ENCODE measurements around the gene PIK3CA. TPM values are rescaled to one million over a fixed set of nuclear protein-coding genes. Genes with fewer than 3 reads are reported as not detected.

The PIK3CA gene
- total RNA-seq, 1 donor from 2014 or later, result 17.6 TPM

GRCh38 chr3:179260949-179261765 is 113.0 kb downstream of the PIK3CA start:
- no peaks in the 10 kb centered on the region for H3K4me1 Mint-ChIP-seq (ENCODE audit: unreplicated experiment)
- H3K36me3 Mint-ChIP-seq, result peaks cover 7% of the 10 kb centered on the region
- TF ChIP-seq, protein P1, sequence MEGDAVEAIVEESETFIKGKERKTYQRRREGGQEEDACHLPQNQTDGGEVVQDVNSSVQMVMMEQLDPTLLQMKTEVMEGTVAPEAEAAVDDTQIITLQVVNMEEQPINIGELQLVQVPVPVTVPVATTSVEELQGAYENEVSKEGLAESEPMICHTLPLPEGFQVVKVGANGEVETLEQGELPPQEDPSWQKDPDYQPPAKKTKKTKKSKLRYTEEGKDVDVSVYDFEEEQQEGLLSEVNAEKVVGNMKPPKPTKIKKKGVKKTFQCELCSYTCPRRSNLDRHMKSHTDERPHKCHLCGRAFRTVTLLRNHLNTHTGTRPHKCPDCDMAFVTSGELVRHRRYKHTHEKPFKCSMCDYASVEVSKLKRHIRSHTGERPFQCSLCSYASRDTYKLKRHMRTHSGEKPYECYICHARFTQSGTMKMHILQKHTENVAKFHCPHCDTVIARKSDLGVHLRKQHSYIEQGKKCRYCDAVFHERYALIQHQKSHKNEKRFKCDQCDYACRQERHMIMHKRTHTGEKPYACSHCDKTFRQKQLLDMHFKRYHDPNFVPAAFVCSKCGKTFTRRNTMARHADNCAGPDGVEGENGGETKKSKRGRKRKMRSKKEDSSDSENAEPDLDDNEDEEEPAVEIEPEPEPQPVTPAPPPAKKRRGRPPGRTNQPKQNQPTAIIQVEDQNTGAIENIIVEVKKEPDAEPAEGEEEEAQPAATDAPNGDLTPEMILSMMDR (conservative IDR thresholded peaks at IDR 0.05), result no peak
- H3K27ac Mint-ChIP-seq, result no peak overlapping the region
- H3K4me3 Mint-ChIP-seq, result peak overlapping the region; percentile 88
- no peaks in the 10 kb centered on the region for H3K27me3 Mint-ChIP-seq
- peak; percentile 79 for DNase-seq (ENCODE audit: extremely low spot score, unreplicated experiment)
- H3K9me3 Mint-ChIP-seq, result peaks cover 20% of the 10 kb centered on the region

DNA sequence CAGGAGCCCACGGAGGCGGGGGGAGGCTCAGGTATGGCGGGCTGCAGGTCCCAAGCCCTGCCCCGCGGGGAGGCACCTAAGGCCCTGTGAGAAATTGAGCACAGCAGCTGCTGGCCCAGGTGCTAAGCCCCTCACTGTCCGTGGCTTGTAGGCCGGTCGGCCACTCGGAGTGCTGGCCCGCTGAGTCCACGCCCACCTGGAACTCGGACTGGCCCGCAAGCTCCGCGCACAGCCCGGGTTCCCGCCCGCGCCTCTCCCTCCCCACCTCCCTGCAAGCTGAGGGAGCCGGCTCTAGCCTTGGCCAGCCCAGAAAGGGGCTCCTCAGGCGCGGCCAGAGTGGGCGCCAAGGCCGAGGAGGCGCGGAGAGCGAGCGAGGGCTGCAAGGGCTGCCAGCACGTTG is 115.0 kb downstream of the PIK3CA start:
- DNase-seq (ENCODE audit: extremely low spot score, unreplicated experiment), result no peak
- Mint-ChIP-seq H3K4me3 (no peak overlapping the region), H3K9me3 (peaks cover 20% of the 10 kb centered on the region), H3K27me3 (no peaks in the 10 kb centered on the region), H3K27ac (no peak overlapping the region), H3K36me3 (peaks cover 7% of the 10 kb centered on the region), H3K4me1 (ENCODE audit: unreplicated experiment) (no peaks in the 10 kb centered on the region)
- TF ChIP-seq, protein P1 (conservative IDR thresholded peaks at IDR 0.05), result no peak

- Mint-ChIP-seq H3K36me3 (peaks cover 6% of the 10 kb centered on the region), H3K9me3 (peaks cover 13% of the 10 kb centered on the region), H3K4me1 (ENCODE audit: unreplicated experiment) (no peaks in the 10 kb centered on the region)
These were observed 116.3 kb downstream of the PIK3CA start for GRCh38 chr3:179264449-179264848.

DNA sequence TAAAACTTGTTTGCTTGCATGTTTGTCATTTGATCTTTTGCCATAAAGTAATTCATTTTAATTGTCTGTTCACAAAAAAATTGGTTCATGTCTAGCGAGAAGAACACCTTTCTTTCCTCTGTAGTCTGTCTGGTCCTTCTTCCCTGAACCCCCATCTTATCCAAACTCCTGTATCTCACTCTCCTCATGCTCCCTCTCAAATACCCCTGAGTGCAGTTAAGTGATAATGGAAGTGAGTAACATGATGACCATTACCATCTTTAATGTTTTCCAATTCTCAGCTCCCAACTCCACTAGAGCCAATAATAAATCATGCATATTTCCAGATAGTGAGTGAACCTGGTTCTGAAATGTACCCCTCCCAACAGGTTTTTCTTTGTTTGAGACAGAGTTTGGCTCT is 116.9 kb downstream of the PIK3CA start:
- Mint-ChIP-seq H3K4me1 (ENCODE audit: unreplicated experiment) (no peaks in the 10 kb centered on the region), H3K27me3 (no peaks in the 10 kb centered on the region), H3K27ac (no peak overlapping the region)

More at GRCh38 chr3:179264449-179264848, 116.3 kb downstream of the PIK3CA start:
- TF ChIP-seq, protein P1 (conservative IDR thresholded peaks at IDR 0.05), result no peak
- DNase-seq (ENCODE audit: extremely low spot score, unreplicated experiment), result no peak
- H3K27me3 Mint-ChIP-seq, result no peaks in the 10 kb centered on the region
- peak overlapping the region; percentile 46 for H3K4me3 Mint-ChIP-seq
- peak overlapping the region; percentile 40 for H3K27ac Mint-ChIP-seq

GRCh38 chr3:179265875-179266274 is 117.7 kb downstream of the PIK3CA start:
- TF ChIP-seq, protein P1 (conservative IDR thresholded peaks at IDR 0.05), result no peak
- no peaks in the 10 kb centered on the region for H3K27me3 Mint-ChIP-seq
- H3K27ac Mint-ChIP-seq, result no peak overlapping the region
- H3K9me3 Mint-ChIP-seq, result peaks cover under 1% of the 10 kb centered on the region
- H3K4me1 Mint-ChIP-seq (ENCODE audit: unreplicated experiment), result no peaks in the 10 kb centered on the region
- no peak overlapping the region for H3K4me3 Mint-ChIP-seq
- H3K36me3 Mint-ChIP-seq, result no peaks in the 10 kb centered on the region
- DNase-seq (ENCODE audit: extremely low spot score, unreplicated experiment), result no peak

More for the DNA sequence above, 116.9 kb downstream of the PIK3CA start:
- no peaks in the 10 kb centered on the region for H3K36me3 Mint-ChIP-seq
- no peak for DNase-seq (ENCODE audit: extremely low spot score, unreplicated experiment)
- TF ChIP-seq, protein P1 (conservative IDR thresholded peaks at IDR 0.05), result no peak
- H3K9me3 Mint-ChIP-seq, result peaks cover 7% of the 10 kb centered on the region
- H3K4me3 Mint-ChIP-seq, result no peak overlapping the region

Data from type B pancreatic cell (in vitro differentiated cells).